GM21526 (cell line): ENCODE results near the gene SPP2.

Source experiments
- ATAC-seq: cut with Tn5 transposase; IDR thresholded peaks from one replicate; pipeline ENCODE4 v1.9.1; 2021; ENCODE audit warnings: moderate library complexity; ENCODE audit not compliant: unreplicated experiment, low FRiP score

SPP2 gene

DNA sequence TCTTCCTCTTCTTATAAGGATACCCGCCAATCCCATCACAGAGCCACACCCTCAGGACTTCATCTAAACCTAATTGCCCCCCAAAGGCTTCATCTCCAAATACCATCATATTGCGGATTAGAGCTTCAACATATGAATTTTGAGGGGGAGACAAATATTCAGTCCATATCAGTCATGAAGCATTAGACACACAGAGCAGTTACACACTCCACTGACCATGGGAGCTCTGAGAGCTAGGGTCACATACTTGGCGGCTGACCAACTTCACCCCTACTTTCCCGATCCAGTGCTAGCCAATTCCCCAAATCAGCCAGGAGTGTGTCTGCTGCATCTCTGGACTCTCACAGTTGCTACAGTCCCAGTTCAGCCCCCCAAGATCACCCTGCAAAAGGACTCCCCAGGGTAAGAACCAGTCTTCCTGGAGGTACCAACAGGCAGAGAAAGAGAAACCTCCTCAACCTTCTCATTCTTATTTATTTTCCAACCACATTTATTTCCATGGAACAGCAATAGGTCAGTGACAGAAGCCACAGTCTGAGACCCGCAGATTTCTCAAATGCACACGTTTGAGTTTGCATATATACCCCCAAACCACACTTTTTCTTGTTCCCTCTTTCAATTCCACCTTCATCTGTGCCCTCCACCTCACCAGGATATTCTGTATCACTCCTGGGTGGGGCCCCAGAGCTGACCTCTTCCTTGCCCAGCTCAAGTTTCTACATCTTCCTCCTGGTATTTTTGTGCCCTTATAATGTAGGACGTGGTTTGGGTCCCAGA lies 33.3 kb downstream of the SPP2 start:
- ATAC-seq = no peak

DNA sequence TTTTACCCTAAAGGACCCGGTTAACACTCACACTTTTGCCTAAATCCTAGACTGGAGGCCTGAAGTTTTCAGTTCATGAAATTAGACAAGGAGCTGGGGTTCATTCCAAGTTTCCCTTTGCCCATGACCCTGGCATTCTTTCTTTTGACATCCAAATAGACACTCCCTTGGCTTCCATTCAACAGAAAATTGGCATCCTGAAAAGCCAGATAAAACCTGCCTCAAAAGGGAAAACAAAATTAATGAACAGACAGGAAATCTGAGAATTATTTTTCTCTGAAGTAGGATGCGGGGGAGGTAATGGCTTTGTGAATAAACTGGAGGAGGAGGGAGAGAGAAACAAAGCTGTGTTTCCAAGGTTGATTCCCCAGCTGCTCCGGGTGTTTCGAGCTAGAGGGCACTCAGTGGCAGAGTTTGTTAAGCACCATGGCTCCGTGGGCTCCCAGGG lies 41.0 kb downstream of the SPP2 start:
- no peak for ATAC-seq

DNA sequence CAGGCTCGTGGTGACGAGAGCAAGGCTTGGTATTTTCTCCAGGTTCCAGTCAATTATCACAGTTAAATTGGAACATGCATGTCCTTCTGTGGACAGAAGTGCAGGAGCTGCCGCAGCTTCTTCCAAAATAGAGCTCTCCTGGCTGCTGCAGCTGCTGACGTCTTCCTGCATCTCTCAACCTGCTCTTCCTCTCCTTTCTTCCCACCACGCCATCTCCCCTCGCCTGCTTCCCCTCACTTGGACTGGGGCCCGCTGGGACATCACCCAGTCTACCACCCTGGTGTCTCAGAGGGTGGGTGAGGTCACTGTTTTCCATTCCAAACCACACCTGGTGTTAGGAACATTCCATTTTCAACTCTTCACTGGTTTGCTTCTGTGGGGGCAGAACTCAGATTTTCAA lies 41.4 kb downstream of the SPP2 start:
- ATAC-seq = no peak

DNA sequence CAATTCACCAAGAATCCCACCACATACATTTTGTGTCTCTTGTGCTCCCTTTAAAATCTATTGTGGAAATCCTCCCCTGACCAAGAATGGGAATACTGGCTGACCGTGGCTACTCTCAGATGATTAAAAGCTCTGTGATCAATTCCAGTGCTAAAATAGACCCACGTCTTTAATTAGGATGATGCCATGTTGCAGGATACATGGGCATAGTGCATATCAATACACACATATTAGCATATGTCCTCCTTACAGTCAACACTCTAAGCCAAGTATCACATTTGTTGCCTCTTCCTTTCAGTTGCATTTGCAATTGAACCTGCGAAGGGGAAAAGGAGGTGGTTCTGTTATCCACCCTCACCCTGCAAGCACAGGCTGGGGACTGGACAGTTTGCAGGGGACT lies 41.8 kb downstream of the SPP2 start:
- no peak for ATAC-seq

DNA sequence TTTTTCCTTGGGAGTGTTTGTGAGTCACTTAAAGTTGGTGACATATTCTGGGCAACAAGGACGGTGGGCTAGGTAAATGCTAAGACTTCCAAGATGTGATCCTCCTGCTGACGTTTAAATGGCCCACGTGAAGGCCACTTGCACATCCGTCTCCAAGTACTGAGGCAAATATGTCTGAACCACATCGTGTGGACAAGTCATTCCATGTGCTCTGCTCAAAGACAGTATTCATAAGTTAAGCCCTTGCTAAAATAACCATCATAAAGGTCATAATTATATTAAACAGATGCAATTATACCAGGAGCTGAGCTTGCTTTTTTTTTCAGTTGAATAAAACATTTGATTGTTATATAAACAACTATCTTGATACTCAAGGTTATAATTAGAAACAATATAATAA lies 44.8 kb downstream of the SPP2 start:
- ATAC-seq = no peak

DNA sequence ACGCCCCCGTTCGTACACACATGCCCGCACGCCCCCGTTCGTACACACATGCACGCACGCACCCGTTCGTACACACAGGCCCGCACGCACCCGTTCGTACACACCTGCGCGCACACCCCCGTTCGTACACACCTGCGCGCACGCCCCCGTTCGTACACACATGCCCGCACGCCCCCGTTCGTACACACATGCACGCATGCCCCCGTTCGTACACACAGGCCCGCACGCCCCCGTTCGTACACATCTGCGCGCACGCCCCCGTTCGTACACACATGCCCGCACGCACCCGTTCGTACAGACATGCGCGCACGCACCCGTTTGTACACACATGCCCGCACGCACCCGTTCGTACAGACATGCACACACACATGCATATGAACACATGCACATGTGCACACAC lies 45.7 kb downstream of the SPP2 start:
- ATAC-seq = no peak

DNA sequence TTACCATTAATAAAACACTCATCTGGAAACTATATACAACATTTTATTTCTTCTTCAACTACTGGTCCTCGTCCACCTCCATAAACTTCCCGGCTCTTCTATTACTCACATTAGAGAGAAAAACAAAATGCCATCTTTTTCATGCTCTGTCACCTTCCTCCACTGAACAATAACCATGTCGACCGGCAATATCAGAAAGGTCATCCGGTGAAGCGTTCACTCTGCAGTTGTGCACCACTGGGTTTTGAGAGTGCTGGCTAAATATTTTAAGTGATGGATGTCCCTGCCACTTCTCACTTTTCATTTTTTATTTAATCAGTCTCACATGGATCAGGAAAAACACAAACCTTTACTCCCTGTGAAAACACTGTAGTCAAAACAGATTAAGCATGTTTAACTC lies 48.2 kb downstream of the SPP2 start:
- no peak for ATAC-seq

DNA sequence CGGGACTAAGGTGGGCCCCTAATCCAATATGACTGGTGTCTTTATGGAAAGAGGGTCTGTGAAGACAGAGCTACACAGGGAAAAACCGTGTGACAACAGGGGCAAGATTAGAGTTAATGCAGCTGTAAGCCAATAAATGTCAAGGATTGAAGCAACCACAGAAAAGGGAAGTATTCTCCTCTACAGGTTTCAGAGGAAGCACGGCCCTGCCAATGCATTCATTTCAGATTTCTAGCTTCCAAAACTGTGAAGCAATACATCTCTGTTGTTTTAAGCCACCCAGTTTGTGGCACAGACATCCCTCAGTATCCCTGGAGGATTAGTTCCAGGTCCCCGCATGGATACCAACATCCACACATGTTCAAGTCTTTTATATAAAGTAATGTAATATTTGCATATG lies 48.8 kb downstream of the SPP2 start:
- no peak for ATAC-seq

DNA sequence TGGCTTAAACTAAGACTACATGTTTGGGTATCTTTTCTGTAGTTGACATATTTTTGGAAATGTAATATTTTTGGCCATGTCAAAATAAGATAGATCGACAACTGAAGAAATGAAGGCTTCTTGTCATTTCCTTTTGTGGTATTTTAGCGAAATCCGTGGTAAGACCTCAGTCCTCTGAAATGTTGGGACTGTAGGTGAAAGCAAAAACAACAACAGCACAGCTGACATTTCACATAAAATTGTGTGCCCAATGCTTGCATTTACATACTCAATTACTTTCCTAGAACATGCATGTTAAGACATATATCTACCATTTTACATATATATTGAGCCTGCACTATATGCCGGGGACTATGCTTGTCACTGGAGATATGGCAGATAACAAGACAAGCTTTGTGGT lies 50.2 kb downstream of the SPP2 start:
- ATAC-seq = no peak

DNA sequence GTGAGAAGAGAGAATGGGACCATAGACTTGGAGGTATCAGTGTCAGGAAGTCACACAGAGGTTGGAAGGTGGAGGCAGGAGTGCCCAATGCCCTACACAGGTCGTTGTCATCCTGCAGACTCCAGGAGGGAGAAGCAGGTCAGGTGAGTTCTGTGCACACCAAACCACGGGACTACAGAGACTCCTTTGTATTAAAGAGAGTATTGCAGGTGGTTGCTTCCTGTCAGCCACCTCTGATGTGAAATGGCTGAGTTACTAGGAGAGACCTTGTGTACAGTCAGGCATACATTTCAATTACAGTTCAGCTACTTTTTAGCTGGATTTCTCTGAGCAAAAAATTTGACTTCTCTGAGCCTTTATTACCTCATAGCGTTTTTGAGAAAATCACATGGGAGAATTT lies 51.6 kb downstream of the SPP2 start:
- ATAC-seq = no peak

DNA sequence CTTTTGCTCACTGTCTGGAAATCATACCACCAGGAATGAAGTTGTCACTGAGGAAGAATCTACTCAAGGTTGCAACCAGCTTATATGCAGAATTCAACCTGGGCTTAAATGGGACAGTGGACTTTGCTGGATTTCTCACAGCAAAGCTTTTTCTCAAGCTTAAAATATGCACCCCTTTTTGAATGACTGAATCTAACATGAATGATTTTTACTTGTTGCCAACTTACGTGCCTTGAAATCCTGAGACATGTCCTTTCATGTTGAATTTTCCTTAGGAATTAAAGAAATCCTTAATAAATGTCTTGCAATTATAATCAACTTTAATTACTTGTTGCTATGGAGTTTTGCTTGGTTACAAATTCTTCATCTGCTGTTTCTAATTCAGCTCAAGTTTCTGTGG lies 57.4 kb downstream of the SPP2 start:
- ATAC-seq = no peak

DNA sequence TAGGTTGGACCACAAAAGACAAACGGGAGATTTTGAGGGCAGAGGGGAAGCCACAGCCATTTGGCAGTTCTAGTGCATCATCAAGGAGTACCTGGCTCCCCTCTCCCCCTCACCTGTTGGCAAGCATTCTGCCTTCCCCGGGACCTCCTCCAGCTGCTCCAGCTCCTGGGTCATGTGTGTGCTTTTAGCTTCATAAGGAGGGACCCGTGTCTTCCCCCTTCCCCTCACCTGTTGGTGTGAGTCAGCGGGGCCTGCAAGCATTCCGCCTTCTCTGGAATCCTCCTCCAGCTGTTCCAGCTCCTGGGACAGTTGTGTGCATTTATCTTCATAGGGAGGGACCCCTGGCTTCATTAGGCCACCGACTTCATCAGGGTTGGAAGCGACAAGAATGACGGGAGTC lies 58.8 kb downstream of the SPP2 start:
- ATAC-seq = no peak

DNA sequence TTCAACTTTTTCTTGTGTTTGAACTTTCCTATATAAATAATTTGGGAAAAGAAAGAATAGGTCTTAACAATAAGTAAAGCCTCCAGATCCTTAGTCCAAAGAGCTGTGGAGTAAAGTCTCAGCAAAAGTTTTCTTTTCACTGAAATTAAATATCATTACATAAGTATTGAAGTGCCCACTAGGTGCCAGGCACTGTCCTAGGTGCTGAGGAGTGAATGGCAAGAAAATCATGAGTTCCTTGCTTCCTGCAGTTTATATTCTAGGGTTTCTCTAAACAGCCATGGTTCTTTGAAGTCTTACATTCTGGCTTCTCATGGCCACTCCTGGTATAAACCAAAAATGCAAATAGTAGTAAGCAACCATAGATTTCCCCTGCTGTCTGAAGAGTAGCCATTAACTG lies 59.7 kb downstream of the SPP2 start:
- ATAC-seq = no peak

DNA sequence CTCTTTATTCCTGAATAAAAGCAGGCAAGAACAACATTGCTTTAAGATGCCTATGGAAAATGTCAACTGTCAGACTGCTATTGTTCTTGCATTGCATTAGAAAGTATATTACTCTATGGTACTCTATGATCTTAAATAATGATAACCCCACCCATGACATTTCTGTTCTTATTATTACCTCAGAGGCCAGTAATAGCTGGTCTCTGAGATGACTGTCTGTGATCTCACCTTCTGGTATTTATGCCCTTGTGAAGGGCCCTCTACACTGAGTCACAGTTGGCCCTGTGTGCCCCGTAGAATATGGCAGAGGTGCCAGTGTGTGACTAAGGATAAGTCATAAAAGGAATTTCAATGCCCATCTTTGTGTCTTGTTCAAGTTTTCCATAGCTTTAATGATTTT lies 61.0 kb downstream of the SPP2 start:
- no peak for ATAC-seq

DNA sequence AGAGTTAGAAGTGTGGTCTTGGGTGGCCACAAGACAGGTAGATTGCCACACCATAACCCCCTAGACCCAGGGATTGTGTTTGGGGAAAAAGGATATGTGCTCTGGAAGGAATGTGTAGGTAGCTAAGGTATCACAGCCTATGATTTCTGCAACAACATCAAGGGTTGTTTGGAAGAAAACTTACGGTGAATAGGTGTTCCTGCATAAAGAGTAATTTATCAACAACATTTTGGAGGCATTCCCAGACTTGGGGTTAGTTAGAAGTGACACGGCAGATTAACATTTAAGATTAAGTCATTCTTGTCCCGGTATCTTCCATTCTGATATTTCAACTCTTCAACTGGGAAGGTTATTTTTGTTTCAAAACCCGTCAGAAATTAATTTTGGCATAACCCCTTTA lies 65.5 kb downstream of the SPP2 start:
- no peak for ATAC-seq

DNA sequence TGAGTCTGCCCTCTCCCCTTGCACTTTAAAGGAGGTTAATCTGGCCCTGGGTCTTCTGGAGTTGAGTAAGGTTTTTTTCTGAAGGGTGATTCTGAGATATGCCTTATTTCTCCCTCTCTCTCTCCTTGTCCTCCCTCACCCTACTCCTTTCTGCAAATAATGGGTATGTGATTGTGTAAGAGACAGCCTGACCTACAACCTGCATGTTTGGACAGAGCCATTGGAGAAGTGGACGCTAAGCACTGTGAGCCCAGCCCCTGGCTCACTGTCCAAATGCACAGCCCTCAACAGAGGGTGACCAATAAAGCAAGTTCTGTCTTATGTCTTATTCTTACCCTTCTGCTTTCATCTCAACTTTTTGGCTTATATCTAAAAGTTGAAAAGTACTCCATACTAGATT lies 71.5 kb downstream of the SPP2 start:
- no peak for ATAC-seq

DNA sequence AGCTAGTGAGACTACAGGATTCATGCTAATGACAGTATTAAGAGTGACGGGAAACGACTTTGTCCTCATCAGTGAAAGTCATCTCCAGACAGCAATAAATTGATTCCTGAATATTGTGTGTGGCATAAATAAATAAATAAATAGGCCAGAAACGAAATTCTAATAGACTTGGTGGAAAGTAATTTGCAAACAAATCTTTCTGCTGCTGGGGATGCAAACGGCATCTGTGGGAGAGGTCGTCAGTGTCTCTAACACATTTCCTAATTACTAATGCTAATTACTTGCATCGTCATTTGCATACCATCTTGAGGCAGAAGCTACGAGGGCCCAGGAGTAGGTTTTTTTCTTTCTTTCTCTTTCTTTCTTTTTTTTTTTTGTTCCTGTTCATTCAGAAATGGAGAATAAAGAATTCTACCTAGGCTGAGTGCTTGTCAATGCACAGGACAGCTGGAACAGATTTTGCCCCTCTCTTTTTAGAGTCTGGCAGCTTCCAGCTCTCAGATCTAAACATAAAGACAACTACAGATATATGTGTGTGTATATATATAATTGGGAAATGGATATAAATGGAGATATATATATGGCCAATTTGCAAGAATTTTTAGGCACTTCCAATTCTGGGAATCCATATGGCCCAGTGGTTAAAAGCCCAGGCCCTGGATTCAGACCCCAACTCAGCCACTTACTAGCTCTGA lies 75.1 kb downstream of the SPP2 start:
- ATAC-seq = no peak

DNA sequence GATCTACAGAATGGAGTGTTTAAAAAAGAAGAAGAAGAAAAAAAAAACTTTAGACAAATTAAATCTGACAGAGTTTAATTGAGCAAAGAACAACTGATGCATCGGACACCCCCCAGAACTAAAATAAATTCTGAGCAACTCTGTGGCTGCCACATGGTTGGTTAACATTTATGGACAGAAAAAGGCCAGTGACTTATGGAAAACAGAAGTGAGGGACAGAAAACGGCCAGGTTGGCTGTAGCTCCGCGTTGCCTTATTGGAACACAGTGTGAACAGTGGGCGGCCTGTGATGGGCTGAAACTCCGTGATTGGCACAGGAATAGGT lies 75.6 kb downstream of the SPP2 start:
- no peak for ATAC-seq
